CD4-positive, alpha-beta T cell treated with Interleukin-12 subunit alpha and Interleukin-12 subunit beta, for 1 hour (primary cell): ENCODE results near the gene XPR1.

Experiments used
- DNase-seq: peaks from one replicate; pipeline ENCODE4 v3.0.0-alpha.2; 2020

The XPR1 gene

DNA sequence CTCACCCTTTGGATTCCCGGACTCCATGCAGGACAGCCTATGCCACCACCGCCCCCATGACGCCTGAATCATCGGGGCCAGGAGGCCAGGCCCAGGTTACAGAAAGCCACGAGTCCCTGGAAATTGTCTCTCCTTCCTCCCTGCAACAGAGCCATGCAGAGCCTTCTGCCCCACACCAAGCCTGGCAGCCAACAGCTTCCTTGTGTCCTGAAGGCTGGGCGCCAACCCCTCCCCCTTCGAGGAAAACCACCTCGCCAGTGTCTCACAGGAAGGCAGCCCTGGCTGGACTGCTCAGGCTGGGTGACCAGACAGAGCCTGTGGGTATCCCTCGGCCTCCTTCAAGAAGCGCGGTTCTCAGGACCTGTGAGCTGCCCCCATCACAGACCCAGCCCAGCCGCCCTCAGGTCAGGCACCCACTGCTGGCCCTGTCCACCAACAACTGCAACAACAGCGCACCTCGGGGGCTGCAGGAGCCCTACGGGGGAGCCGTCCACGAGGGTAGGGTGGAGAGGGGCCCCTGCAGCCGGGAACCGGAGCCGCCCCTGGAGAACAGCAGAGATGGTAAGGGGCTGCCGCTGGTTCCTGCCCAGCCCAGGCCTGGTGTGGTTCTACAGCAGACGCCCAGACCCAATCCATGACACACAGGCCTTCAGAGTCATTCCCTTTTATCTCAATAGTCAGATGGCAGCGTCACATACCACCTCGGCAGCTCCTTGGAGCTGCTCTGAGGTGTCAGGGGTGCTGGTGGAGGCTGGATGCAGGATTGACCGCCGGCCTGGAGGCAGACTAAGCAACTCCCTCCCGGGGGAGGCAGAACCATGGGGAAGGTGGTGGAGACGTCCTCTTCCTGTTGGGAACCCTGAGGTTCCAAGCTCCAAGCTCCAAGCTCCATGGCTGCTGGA lies 304.5 kb downstream of the XPR1 start:
- DNase-seq = no peak

DNA sequence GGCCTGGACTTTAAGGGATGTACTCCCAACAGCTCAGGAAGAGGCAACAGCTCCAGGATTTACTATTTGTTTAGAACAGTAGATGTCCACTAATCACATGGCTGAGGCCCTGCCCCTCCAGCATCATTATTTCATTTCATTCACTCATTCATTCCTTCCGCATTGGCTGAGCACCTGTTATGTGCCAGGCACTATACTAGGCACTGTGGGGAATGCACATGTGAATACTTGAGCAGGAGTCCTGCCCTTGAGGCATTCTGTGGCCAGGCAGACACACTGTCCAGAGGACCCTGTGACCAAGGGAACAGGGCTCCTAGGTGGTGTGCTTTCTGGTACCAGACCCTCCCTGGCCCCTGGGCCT lies 305.2 kb downstream of the XPR1 start:
- DNase-seq = no peak

DNA sequence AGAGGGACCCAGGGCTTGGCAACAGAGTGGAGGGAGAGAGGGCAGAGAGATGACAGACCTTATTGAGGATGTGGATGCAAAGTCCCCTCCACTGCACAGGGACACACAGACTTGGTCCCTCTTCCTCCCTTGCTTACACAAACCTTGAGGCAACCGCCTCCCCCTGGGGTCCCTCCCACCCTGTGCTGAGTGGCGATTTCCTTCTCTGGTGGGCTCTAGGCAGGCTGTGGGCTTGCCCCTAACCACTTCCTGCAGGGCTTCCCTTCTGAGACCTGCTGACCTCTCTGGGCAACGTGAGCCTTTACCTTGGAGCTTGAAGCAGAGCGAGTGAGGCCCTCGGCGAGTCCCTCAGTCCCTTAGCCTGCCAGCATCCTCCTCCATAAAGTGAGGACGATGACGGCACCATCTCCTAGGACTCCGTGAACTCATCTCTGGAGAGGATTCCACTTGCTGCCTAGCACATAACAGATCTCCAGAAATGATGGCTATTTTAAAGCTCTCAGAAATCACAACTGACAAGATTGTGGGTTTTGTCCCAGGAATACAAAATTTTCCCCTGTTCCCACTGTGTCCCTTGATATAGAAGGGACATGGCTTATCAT lies 305.9 kb downstream of the XPR1 start:
- DNase-seq = no peak

DNA sequence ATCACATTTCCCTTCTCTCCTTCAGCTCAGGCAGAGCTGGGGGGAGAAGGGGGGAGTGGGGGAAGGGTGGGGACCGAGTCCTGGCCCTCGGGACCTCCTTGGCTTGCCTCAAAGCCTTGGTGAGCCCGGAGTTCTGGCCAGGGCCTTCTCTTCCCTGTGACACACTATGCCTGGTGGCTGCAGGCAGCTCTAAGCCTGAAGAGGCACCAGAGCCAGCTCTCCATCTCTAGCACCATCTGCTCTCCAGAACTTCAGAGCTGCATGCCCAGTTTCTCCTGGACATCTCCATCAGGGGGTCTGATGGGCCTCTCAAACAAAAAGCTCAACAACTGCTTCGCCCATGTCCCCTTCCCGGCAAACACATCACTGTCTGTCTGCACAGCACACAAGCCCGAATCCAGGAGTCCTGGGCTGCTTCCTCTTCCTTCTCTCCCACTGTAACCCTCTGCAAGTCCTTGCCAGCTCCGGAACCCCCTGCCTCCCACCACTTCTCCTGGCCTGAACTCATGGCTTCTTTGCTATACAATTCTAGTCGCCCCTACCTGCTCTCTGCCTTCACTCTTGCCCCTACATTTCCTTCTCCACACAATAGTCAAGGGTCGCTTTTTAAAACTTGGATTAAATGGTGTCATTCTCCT lies 307.4 kb downstream of the XPR1 start:
- no peak for DNase-seq

DNA sequence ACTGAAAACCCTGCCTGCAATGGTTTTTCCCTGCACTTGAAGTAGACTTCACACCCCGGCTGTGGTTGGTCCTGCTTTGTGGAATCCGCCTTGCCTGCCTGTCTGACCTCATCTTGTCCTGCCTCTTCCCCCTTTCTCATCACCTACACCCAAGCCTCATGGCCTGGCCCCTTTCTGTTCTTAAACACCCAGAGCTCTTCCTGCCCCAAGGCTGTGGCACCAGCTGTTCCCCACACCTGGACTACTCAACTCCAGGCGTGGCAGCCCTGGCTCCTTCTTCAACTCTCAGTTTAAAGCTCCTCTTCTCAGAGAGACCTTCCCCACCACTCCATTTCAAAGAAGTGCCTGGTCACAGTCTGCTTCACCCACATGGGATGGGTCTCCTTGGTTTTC lies 307.9 kb downstream of the XPR1 start:
- DNase-seq = no peak
